AG09319 (cell line): Measurements from ENCODE around the gene MAPK13.

Experiments used
- DNase-seq: peaks from one replicate; pipeline ENCODE4 v3.0.0-alpha.2; 2010; ENCODE audit warnings: low read depth; ENCODE audit errors: extremely low read depth
- TF ChIP-seq, protein P1 (sequence below): IDR thresholded peaks from 2 replicates; pipeline ENCODE4 v1.5.1; 2011; ENCODE audit warnings: low read depth, mild to moderate bottlenecking, inconsistent platforms, low read length, moderate library complexity

MAPK13 gene

DNA sequence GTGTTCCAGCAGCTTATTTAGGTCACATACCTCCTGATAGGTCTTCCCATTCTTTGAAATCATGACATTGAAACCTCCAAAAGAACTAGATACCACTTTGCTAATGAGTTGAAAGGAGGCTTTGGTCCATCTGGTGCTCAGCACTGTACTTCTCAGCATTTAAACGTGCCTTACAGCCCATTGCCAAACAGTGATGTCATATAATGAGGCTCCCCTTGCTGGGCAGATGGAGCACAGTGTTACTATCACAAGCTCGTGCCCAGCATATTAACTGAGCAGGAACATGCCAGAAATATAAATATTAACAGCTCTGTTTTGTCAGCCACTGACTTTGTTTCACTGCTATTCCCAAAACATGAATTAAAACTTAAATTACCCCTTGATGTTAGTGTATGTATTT lies 25.5 kb upstream of the MAPK13 start:
- no peak for DNase-seq
- TF ChIP-seq, protein P1, sequence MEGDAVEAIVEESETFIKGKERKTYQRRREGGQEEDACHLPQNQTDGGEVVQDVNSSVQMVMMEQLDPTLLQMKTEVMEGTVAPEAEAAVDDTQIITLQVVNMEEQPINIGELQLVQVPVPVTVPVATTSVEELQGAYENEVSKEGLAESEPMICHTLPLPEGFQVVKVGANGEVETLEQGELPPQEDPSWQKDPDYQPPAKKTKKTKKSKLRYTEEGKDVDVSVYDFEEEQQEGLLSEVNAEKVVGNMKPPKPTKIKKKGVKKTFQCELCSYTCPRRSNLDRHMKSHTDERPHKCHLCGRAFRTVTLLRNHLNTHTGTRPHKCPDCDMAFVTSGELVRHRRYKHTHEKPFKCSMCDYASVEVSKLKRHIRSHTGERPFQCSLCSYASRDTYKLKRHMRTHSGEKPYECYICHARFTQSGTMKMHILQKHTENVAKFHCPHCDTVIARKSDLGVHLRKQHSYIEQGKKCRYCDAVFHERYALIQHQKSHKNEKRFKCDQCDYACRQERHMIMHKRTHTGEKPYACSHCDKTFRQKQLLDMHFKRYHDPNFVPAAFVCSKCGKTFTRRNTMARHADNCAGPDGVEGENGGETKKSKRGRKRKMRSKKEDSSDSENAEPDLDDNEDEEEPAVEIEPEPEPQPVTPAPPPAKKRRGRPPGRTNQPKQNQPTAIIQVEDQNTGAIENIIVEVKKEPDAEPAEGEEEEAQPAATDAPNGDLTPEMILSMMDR, result no peak

DNA sequence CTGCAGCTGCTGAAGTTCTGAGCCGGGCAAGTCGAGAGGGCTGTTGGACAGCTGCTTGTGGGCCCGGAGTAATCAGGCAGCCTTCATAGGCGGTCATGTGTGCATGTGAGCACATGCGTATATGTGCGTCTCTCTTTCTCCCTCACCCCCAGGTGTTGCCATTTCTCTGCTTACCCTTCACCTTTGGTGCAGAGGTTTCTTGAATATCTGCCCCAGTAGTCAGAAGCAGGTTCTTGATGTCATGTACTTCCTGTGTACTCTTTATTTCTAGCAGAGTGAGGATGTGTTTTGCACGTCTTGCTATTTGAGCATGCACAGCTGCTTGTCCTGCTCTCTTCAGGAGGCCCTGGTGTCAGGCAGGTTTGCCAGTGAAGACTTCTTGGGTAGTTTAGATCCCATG lies 21.2 kb upstream of the MAPK13 start:
- TF ChIP-seq, protein P1, result no peak
- no peak for DNase-seq

DNA sequence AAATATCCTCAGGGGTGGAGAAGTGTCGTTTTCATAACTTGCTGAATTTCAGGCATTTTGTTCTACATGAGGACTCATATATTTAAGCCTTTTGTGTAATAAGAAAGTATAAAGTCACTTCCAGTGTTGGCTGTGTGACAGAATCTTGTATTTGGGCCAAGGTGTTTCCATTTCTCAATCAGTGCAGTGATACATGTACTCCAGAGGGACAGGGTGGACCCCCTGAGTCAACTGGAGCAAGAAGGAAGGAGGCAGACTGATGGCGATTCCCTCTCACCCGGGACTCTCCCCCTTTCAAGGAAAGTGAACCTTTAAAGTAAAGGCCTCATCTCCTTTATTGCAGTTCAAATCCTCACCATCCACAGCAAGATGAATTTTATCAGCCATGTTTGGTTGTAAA lies 20.3 kb upstream of the MAPK13 start:
- TF ChIP-seq, protein P1, result no peak
- DNase-seq, result no peak

DNA sequence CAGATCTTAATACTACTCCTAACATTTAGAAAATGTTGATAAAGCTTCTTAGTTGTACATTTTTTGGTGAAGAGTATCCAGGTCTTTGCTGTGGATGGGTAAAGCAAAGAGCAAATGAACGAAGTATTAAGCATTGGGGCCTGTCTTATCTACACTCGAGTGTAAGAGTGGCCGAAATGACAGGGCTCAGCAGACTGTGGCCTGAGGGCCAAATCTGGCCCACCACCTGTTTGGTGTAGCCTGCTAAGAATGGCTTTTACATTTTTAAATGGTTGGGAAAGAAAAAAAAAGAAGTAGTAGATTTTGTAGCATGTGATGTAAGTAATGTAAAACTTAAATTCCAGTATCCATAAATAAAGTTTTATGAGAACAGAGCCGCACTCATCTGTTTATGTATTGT lies 19.4 kb upstream of the MAPK13 start:
- DNase-seq, result no peak
- TF ChIP-seq, protein P1, result no peak

DNA sequence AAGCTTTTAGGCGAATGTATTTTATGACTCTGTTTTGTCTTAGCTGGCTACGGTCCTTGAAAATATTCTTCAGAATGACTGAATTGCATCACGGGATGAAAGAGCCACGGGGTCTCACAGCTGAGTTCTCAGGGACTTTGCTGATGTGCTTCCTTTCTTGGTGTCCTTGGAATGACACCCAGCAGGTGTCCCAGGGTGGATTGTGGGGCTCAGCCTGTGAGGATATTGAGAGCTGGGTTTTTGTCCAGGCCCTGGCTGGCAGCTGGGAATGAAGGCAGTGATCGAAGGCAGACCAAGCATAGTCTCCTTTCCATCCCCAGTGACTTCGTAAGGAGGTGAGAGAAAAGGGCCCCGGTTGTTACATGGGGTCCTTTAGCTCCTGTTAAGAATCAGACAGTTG lies 18.8 kb upstream of the MAPK13 start:
- DNase-seq, result no peak
- TF ChIP-seq, protein P1, result no peak

DNA sequence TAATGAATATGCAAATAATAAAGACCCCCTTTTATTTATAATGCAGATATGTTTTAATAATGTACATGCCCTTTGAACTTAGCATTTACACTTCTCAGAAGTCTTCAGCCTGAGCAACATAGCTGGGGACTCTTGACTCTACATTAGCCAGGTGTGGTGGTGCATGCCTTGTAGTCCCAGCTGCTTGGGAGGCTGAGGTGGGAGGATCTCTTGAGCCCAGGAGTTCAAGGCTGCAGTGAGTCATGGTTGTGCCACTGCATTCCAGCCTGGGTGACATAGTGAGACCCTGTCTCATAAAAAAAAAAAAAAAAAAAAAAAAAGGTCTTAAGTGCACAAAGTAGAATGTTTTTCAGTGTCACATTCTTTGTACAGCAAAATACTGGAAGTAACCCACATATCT lies 17.3 kb upstream of the MAPK13 start:
- TF ChIP-seq, protein P1, result no peak
- DNase-seq, result no peak

DNA sequence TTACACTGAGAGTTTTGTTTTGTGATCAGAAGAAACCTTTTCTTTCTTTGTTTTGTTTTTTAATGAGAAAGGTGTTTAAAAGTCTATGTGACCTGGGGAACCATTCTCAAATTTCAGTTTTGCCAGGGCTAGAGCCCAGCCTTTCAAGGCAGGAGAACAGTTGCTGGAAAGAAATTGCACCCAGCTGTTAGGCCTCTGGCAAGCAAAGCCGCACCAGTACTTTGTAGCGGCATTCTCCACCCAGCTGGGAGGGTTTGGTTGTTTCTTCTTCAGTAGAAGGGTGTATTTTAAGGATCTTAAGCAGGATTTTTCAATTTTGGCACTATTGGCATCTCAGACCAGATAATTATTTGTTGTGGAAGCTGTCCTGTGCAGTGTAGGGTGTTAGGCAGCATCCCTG lies 16.6 kb upstream of the MAPK13 start:
- TF ChIP-seq, protein P1, result no peak
- no peak for DNase-seq
